HepG2 (cell line): ENCODE results near the gene LYPLA2. TPM values are rescaled to one million over a fixed set of nuclear protein-coding genes. Genes with fewer than 3 reads are reported as not detected.

Experiments used
- ATAC-seq: fragments of 200-7000 bp; cut with Tn5 transposase; 3 replicates; pipeline ENCODE4 v1.9.1; 2020; ENCODE audit warnings: mild to moderate bottlenecking, moderate library complexity
- BruUV-seq: library from RNA; stranded (reverse); fragments of 400-500 nt; replicated peaks from 2 replicates; lab custom pipeline; 2021; lab: Mats Ljungman, UMichigan
- CTCF ChIA-PET: fragments of 300-600 bp; formaldehyde crosslinking; extraction: SDS; loops from one replicate; lab custom pipeline; 2021; ENCODE audit warnings: low total read pairs, inconsistent platforms, low intra/inter-chr PET ratio; lab: Yijun Ruan, JAX
- POLR2A ChIA-PET: fragments of 350-600 bp; sonication (Branson Sonifier 250); formaldehyde crosslinking; loops from one replicate; lab custom pipeline; 2020; ENCODE audit warnings: antibody characterized with exemption, inconsistent platforms; lab: Yijun Ruan, JAX
- DNase-seq: peaks from one replicate; pipeline ENCODE4 v3.0.0-alpha.2; 2015; ENCODE audit warnings: low spot score
- FAIRE-seq: peaks from 3 replicates; lab custom pipeline; 2011; peaks lifted over from hg19 to GRCh38; lab: Jason Lieb, UNC
- H2AFZ ChIP-seq: one replicate; pipeline ENCODE4 v1.6.1; 2011; ENCODE audit warnings: low read length, inconsistent platforms
- H3K27ac ChIP-seq: fragments of 300-600 bp; 3 replicates; pipeline ENCODE4 v1.8.0; 2011; ENCODE audit warnings: mixed run types, mild to moderate bottlenecking, mixed read lengths, low read length, inconsistent platforms; ENCODE audit not compliant: insufficient read depth; ENCODE audit errors: extremely low read length
- H3K27me3 ChIP-seq, 2 experiments: fragments of 200-600 bp in 1 of 2; 2 replicates in 1 of 2; 3 replicates in 1 of 2; pipeline versions ENCODE4 v1.6.0 to v1.8.0; 2011; ENCODE audit warnings: low read length in 2 of 2, mild to moderate bottlenecking in 2 of 2, moderate library complexity in 2 of 2, inconsistent platforms in 1 of 2; ENCODE audit not compliant: insufficient read depth in 2 of 2, control insufficient read depth in 1 of 2
- H3K36me3 ChIP-seq, 2 experiments: fragments of 200-600 bp in 1 of 2; replicated peaks in 1 of 2; 2 replicates in 1 of 2; 3 replicates in 1 of 2; pipeline versions ENCODE4 v1.5.1 to v1.8.0; 2011; ENCODE audit warnings: low read length in 2 of 2, inconsistent platforms in 1 of 2; ENCODE audit not compliant: insufficient read depth in 2 of 2, control insufficient read depth in 1 of 2
- H3K4me1 ChIP-seq: 2 replicates; pipeline ENCODE4 v1.5.1; 2012; ENCODE audit warnings: low read length, inconsistent platforms; ENCODE audit not compliant: insufficient read depth
- H3K4me2 ChIP-seq: 2 replicates; pipeline ENCODE4 v1.6.0; 2011; ENCODE audit warnings: low read depth, low read length, inconsistent platforms
- H3K4me3 ChIP-seq, 3 experiments: fragments of 200-600 bp in 1 of 3; sonication (generic), shearing (Covaris generic) in 1 of 3; replicated peaks in 1 of 3; 2 replicates each; pipeline ENCODE4 v1.5.1; 2011 to 2016; ENCODE audit warnings: low read length in 3 of 3, inconsistent platforms in 2 of 3, low read depth in 2 of 3, mild to moderate bottlenecking in 2 of 3, control low read depth in 1 of 3, mixed read lengths in 1 of 3; ENCODE audit not compliant: insufficient read depth in 1 of 3
- H3K79me2 ChIP-seq: one replicate; pipeline ENCODE4 v1.6.1; 2011; ENCODE audit warnings: low read length, inconsistent platforms; ENCODE audit not compliant: insufficient read depth
- H3K9ac ChIP-seq: 2 replicates; pipeline ENCODE4 v1.6.0; 2011; ENCODE audit warnings: mild to moderate bottlenecking, low read depth, low read length, inconsistent platforms; ENCODE audit not compliant: insufficient read depth
- H3K9me3 ChIP-seq: 2 replicates; pipeline ENCODE4 v1.5.1; 2012; ENCODE audit warnings: mild to moderate bottlenecking, low read length
- H4K20me1 ChIP-seq: 2 replicates; pipeline ENCODE4 v1.6.0; 2011; ENCODE audit warnings: inconsistent platforms, mild to moderate bottlenecking, low read length, moderate library complexity; ENCODE audit not compliant: insufficient read depth
- STAG1 ChIP-seq: sonication (generic); formaldehyde crosslinking; IDR thresholded peaks from 2 replicates; pipeline ENCODE4 v1.4.0; 2020; ENCODE audit warnings: missing genetic modification reagents
- ZFP37 ChIP-seq: sonication (generic); formaldehyde crosslinking; IDR thresholded peaks from 2 replicates; pipeline ENCODE4 v1.4.0; 2020; ENCODE audit warnings: missing genetic modification reagents, borderline replicate concordance
- ZNF501 ChIP-seq: sonication (generic); formaldehyde crosslinking; IDR thresholded peaks from 2 replicates; pipeline ENCODE4 v1.5.1; 2020; ENCODE audit warnings: mild to moderate bottlenecking, moderate library complexity, missing genetic modification reagents
- WGBS: methylation state at CpG from one replicate; pipeline ENCODE4 v1.1.6; 2017; ENCODE audit warnings: low lambda C conversion rate; 5-methylcytosine and 5-hydroxymethylcytosine counted together
- in situ Hi-C: cut with HindIII; loops from 2 replicates; pipeline ENCODE4 v1.10.0; 2017; ENCODE audit warnings: low pct_unique_long_range_greater_than_20kb; ENCODE audit not compliant: extremely low pct_ligation_motif_present
- intact Hi-C: fragments of 100-400 bp; cut with micrococcal nuclease; formaldehyde crosslinking; loops from one replicate; pipeline ENCODE4 v1.10.0; 2022; ENCODE audit not compliant: unreplicated experiment
- polyA plus RNA-seq, 8 experiments: library from polyadenylated mRNA; depleted of rRNA in 3 of 8; stranded (reverse) in 7 of 8; unstranded in 1 of 8; fragments of >200 nt; fragmentation: Illumina TruSeq in 4 of 8; extraction: Trizol in 4 of 8; gene quantifications; 2 replicates each; pipeline versions ENCODE4 v1.2.1 to v1.2.3, GENCODE V29; 2011 to 2016; ENCODE audit warnings: low read depth in 4 of 8, missing spikeins in 1 of 8, mixed read lengths in 1 of 8; ENCODE audit not compliant: insufficient read depth in 1 of 8
- total RNA-seq, 5 experiments: library from RNA; depleted of rRNA; stranded (reverse); fragments of >200 nt; fragmentation: Illumina TruSeq; extraction: Trizol; gene quantifications; 2 replicates each; pipeline ENCODE4 v1.2.3, GENCODE V29; 2016; ENCODE audit warnings: low read depth in 1 of 5
- TF ChIP-seq, protein P1 (sequence below): sonication (generic); formaldehyde crosslinking; IDR thresholded peaks from 2 replicates; pipeline ENCODE4 v1.4.0; 2020; ENCODE audit warnings: missing genetic modification reagents, borderline replicate concordance

LYPLA2 gene
- total and polyA plus RNA-seq, 2 of the 13 experiments (the other 11 are each of a cell fraction or from before 2014, with no cell fraction given), result 72.1 to 73.2 TPM

DNA sequence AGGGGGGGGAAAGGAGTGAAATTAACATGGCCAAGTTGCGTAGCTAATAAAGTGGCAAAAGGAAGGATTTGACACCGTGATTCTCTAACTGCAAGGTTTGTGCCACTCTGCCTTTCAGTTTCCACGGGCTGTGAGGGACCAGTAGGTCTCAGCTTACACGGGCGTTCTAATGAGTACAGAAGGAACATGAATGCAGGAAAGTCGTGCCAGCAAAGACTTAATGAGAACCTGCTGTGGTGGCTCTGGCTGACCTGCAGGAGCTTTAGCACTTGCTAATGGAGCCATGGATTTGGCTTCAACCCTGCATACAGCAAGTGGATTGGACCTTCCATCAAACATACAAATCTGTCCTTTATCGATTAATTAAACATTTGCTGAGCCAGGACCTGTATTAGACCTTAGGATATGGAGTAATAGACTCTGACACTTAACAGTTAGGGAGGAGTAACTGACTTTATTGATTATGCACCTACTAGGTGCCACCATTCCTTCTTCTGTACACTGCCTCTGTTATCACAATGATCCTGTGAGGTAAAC lies 27.8 kb upstream of the LYPLA2 start:
- CTCF ChIA-PET, result no interaction called here
- no peak for TF ChIP-seq ZNF501 (CRISPR knock-in tag)
- ATAC-seq, result no peak

DNA sequence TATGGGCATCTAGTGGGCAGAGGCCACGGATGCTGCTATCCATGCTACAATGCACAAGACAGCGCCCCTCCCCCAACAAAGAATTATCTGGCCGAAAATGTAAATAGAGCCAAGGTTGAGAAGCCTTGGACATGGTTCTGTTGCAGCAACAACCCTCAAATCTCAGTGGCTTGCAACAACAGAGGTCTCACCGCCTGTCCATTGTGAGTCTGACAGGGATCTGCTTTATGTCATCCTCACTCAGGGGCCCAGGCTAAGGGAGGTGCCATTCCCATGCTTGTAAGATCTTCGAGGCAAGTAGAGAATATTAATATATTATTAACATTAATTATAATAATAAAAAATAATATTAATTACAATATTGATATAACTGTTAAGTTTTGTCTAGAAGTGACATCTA lies 22.2 kb upstream of the LYPLA2 start:
- ATAC-seq (no peak), FAIRE-seq (no peak), DNase-seq (no peak)
- ChIA-PET POLR2A (no interaction called here), CTCF (no interaction called here)
- Histone ChIP-seq H3K4me1 (peaks cover 25% of the 10 kb centered on the region), H3K4me3 (no peak overlapping the region), H3K27me3 (no peaks in the 10 kb centered on the region), H3K79me2 (no peaks in the 10 kb centered on the region), H3K9me3 (no peaks in the 10 kb centered on the region), H3K36me3 (peaks cover 0 to 15% of the 10 kb centered on the region in 2 experiments; a peak in 3 of 5 replicates), H3K9ac (no peak overlapping the region), H2AFZ (no peak overlapping the region), H3K4me2 (no peak overlapping the region), H4K20me1 (no peaks in the 10 kb centered on the region), H3K27ac (no peak overlapping the region)
- 80% methylated on average over 3 of the region's 5 CpGs for WGBS
- in situ Hi-C loops, result no loop called here
- no peak for TF ChIP-seq ZFP37 (CRISPR knock-in tag)
- TF ChIP-seq, protein P1, sequence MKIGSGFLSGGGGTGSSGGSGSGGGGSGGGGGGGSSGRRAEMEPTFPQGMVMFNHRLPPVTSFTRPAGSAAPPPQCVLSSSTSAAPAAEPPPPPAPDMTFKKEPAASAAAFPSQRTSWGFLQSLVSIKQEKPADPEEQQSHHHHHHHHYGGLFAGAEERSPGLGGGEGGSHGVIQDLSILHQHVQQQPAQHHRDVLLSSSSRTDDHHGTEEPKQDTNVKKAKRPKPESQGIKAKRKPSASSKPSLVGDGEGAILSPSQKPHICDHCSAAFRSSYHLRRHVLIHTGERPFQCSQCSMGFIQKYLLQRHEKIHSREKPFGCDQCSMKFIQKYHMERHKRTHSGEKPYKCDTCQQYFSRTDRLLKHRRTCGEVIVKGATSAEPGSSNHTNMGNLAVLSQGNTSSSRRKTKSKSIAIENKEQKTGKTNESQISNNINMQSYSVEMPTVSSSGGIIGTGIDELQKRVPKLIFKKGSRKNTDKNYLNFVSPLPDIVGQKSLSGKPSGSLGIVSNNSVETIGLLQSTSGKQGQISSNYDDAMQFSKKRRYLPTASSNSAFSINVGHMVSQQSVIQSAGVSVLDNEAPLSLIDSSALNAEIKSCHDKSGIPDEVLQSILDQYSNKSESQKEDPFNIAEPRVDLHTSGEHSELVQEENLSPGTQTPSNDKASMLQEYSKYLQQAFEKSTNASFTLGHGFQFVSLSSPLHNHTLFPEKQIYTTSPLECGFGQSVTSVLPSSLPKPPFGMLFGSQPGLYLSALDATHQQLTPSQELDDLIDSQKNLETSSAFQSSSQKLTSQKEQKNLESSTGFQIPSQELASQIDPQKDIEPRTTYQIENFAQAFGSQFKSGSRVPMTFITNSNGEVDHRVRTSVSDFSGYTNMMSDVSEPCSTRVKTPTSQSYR (CRISPR knock-in tag), result peak; percentile 24; the same call in 1 of the 2 replicates
- TF ChIP-seq STAG1 (CRISPR knock-in tag), result no peak
- BruUV-seq, result no TSS peak
- intact Hi-C loops, result no loop called here

More for the DNA sequence above, 27.8 kb upstream of the LYPLA2 start:
- no peaks in the 10 kb centered on the region for H3K27me3 ChIP-seq
- WGBS, result 98% methylated on average over 7 of the region's 7 CpGs
- POLR2A ChIA-PET, result no interaction called here
- no peak overlapping the region for H3K27ac ChIP-seq
- no peak overlapping the region for H3K4me3 ChIP-seq
- H3K4me1 ChIP-seq, result peaks cover 11% of the 10 kb centered on the region
- intact Hi-C loops (no loop called here), in situ Hi-C loops (no loop called here)
- no peaks in the 10 kb centered on the region for H3K9me3 ChIP-seq
- H4K20me1 ChIP-seq, result no peaks in the 10 kb centered on the region
- no peaks in the 10 kb centered on the region for H3K79me2 ChIP-seq
- H3K36me3 ChIP-seq, result peaks cover 17 to 42% of the 10 kb centered on the region in 2 experiments
- no peak overlapping the region for H2AFZ ChIP-seq
- DNase-seq (no peak), FAIRE-seq (no peak)
- no peak overlapping the region for H3K9ac ChIP-seq
- BruUV-seq, result no TSS peak
- H3K4me2 ChIP-seq, result no peak overlapping the region
